Spleen (tissue), 10 donors: ENCODE results near the gene HTR4. TPM values are rescaled to one million over a fixed set of nuclear protein-coding genes. Genes with fewer than 3 reads are reported as not detected.

Experiments
- polyA plus RNA-seq, 3 donors: library from polyadenylated mRNA; stranded (reverse); fragments of 200-250 nt; gene quantifications; one replicate each; pipeline ENCODE4 v1.2.1, GENCODE V29; 2013
- total RNA-seq, 7 donors: library from RNA; depleted of rRNA in 3 of 7; stranded (reverse); fragments of >200 nt in 3 of 7; fragmentation: NEBNext Ultra II Directional in 4 of 7; extraction: Animal tissue kit (Norgen Biotek cat#: 25700) in 4 of 7; gene quantifications; one replicate each; pipeline versions ENCODE4 v1.1.0 to v1.2.1, GENCODE V29; 2016 to 2021
- donor health status: healthy with polysubstance abuse.
- donor health status: DM: no; HTN: no; CAD: no; lungs with moderate emphysema.
- donor health status: DM: no; HTN: no; CAD: no.
- donor health status: Bipolar disorder and iron deficiency.
- donor health status: healthy.
- donor health status: DM: no; HTN: no; CAD: no.
- donor health status: DM: yes; HTN: yes; CAD: no.

Gene HTR4
- total and polyA plus RNA-seq, 10 donors = 0.03 to 0.79 (median 0.41) TPM; not detected in 5

Other genes with a start within 250 kb of the HTR4 start
- gene ADRB2, start 172.1 kb upstream of the HTR4 start, total RNA-seq = 10 to 100 TPM in 4 of 7 donors, 1 to 10 TPM in 3; 8.7 to 23.1 (median 14.9) TPM
- gene ADRB2, start 172.1 kb upstream of the HTR4 start, polyA plus RNA-seq = 1 to 10 TPM; 1.2 to 3.1 (median 2.4) TPM